ENCODE results near the gene CSRNP2. TPM values are rescaled to one million over a fixed set of nuclear protein-coding genes. Genes with fewer than 3 reads are reported as not detected.

CSRNP2 gene
- total and polyA plus RNA-seq, 4 donors: 10.7 to 29.9 (median 20.6) TPM

GRCh38 chr12:51028126-51028812 lies 55.1 kb downstream of the CSRNP2 start:
- ATAC-seq (ENCODE audit: insufficient read depth, low FRiP score) (no peak), DNase-seq (peak in 2 of 3 donors; percentile 36 to 50)
- Histone ChIP-seq H3K27me3 (ENCODE audit: control insufficient read depth in 3 of 3, insufficient read depth in 3 of 3, low read length in 2 of 3) (no peaks in the 10 kb centered on the region), H3K9ac (ENCODE audit: insufficient read depth in 1 of 2, low read length in 2 of 2) (no peak overlapping the region), H3K9me3 (ENCODE audit: control insufficient read depth in 4 of 4, insufficient read depth in 3 of 4, low read length in 3 of 4) (peaks cover 0 to 2% (median 0%) of the 10 kb centered on the region in 4 donors), H3K36me3 (ENCODE audit: control insufficient read depth in 4 of 4, insufficient read depth in 4 of 4, low read length in 4 of 4) (no peaks in the 10 kb centered on the region), H3K27ac (ENCODE audit: low read depth in 1 of 2, low read length in 1 of 2) (peak overlapping the region in 1 of 2 donors; percentile 76), H3K4me3 (no peak overlapping the region), H3K4me1 (ENCODE audit: control insufficient read depth in 5 of 5, insufficient read depth in 5 of 5, low read length in 5 of 5) (peaks cover 0 to 19% (median 6%) of the 10 kb centered on the region in 5 donors)
- 26 to 34% methylated on average over 9 of the region's 9 CpGs for WGBS, 2 donors
- peak; percentile 41 for TF ChIP-seq CTCF (IDR thresholded peaks at IDR 0.05; ENCODE audit: control extremely low read depth, extremely low read depth)

GRCh38 chr12:51027342-51027835 lies 56.0 kb downstream of the CSRNP2 start:
- Histone ChIP-seq H3K36me3 (ENCODE audit: control insufficient read depth in 4 of 4, insufficient read depth in 4 of 4, low read length in 4 of 4) (no peaks in the 10 kb centered on the region), H3K27ac (ENCODE audit: low read depth in 1 of 2, low read length in 1 of 2) (no peak overlapping the region), H3K9ac (ENCODE audit: insufficient read depth in 1 of 2, low read length in 2 of 2) (no peak overlapping the region), H3K4me1 (ENCODE audit: control insufficient read depth in 5 of 5, insufficient read depth in 5 of 5, low read length in 5 of 5) (peaks cover 0 to 19% (median 7%) of the 10 kb centered on the region in 5 donors), H3K27me3 (ENCODE audit: control insufficient read depth in 3 of 3, insufficient read depth in 3 of 3, low read length in 2 of 3) (no peaks in the 10 kb centered on the region), H3K9me3 (ENCODE audit: control insufficient read depth in 4 of 4, insufficient read depth in 3 of 4, low read length in 3 of 4) (peaks cover 0 to 2% (median 0%) of the 10 kb centered on the region in 4 donors), H3K4me3 (no peak overlapping the region)
- DNase-seq (no peak), ATAC-seq (ENCODE audit: insufficient read depth, low FRiP score) (no peak)
- whole genome bisulfite sequencing, 2 donors: 92 to 94% methylated on average over 15 of the region's 15 CpGs
- TF ChIP-seq CTCF (IDR thresholded peaks at IDR 0.05; ENCODE audit: control extremely low read depth, extremely low read depth): no peak

GRCh38 chr12:51025836-51026638 lies 57.4 kb downstream of the CSRNP2 start, which contains the start of gene SLC11A2:
TSS of gene SLC11A2 (minus strand) at chr12:51026384. CDS start at chr12:51010728, 15,656 bp downstream.
- peak; percentile 93 for ATAC-seq (ENCODE audit: insufficient read depth, low FRiP score)
- H3K4me3 ChIP-seq: peak within 1 kb of the TSS; percentile 91
- peak within 1 kb of the TSS; percentile 58 to 96 for H3K27ac ChIP-seq (ENCODE audit: low read depth in 1 of 2, low read length in 1 of 2)
- no peaks in the 10 kb centered on the region for H3K27me3 ChIP-seq (ENCODE audit: control insufficient read depth in 3 of 3, insufficient read depth in 3 of 3, low read length in 2 of 3)
- peaks cover 5 to 19% (median 7%) of the 10 kb centered on the region in 5 donors for H3K4me1 ChIP-seq (ENCODE audit: control insufficient read depth in 5 of 5, insufficient read depth in 5 of 5, low read length in 5 of 5)
- H3K9me3 ChIP-seq (ENCODE audit: control insufficient read depth in 4 of 4, insufficient read depth in 3 of 4, low read length in 3 of 4): peaks cover 0 to 2% (median 0%) of the 10 kb centered on the region in 4 donors
- 0% methylated on average over 70 to 74 of the region's 74 CpGs for WGBS, 2 donors
- no peak for TF ChIP-seq CTCF (IDR thresholded peaks at IDR 0.05; ENCODE audit: control extremely low read depth, extremely low read depth)
- peak within 1 kb of the TSS; percentile 87 to 89 for H3K9ac ChIP-seq (ENCODE audit: insufficient read depth in 1 of 2, low read length in 2 of 2)
- no peaks in the 10 kb centered on the region for H3K36me3 ChIP-seq (ENCODE audit: control insufficient read depth in 4 of 4, insufficient read depth in 4 of 4, low read length in 4 of 4)
- peak; percentile 96 to 97 (median 96) for DNase-seq
